Liver (tissue), 9 donors: ENCODE measurements around the gene PIM1. TPM values are rescaled to one million over a fixed set of nuclear protein-coding genes. Genes with fewer than 3 reads are reported as not detected.
A peak's percentile ranks its signal among the peaks of the same experiment; 100 is the strongest.

Experiments
- DNase-seq: peaks from one replicate; pipeline ENCODE4 v3.0.0-alpha.2; 2017; ENCODE audit warnings: low spot score
- H3K27ac ChIP-seq, 2 donors: one replicate each; pipeline ENCODE4 v1.7.0; 2013; ENCODE audit warnings: inconsistent platforms in 2 of 2, low read length in 2 of 2, control low read depth in 1 of 2, low read depth in 1 of 2, mild to moderate bottlenecking in 1 of 2
- H3K27me3 ChIP-seq, 4 donors: one replicate each; pipeline versions ENCODE4 v1.6.1 to v1.7.0; 2013; ENCODE audit warnings: low read length in 3 of 4, inconsistent platforms in 1 of 4, mild to moderate bottlenecking in 1 of 4, moderate library complexity in 1 of 4; ENCODE audit not compliant: control insufficient read depth in 4 of 4, insufficient read depth in 4 of 4
- H3K36me3 ChIP-seq, 4 donors: one replicate each; pipeline versions ENCODE4 v1.6.1 to v1.7.0; 2013; ENCODE audit warnings: low read length in 3 of 4, mild to moderate bottlenecking in 3 of 4, low read depth in 1 of 4, moderate library complexity in 1 of 4; ENCODE audit not compliant: control insufficient read depth in 4 of 4, insufficient read depth in 3 of 4
- H3K4me1 ChIP-seq, 4 donors: one replicate each; pipeline versions ENCODE4 v1.6.1 to v1.7.0; 2013; ENCODE audit warnings: low read length in 3 of 4, mild to moderate bottlenecking in 3 of 4, moderate library complexity in 1 of 4; ENCODE audit not compliant: control insufficient read depth in 4 of 4, insufficient read depth in 4 of 4
- H3K4me3 ChIP-seq, 3 donors: one replicate each; pipeline versions ENCODE4 v1.6.1 to v1.7.0; 2013; ENCODE audit warnings: low read length in 3 of 3, control low read depth in 1 of 3, low read depth in 1 of 3, mild to moderate bottlenecking in 1 of 3
- H3K9ac ChIP-seq, 2 donors: one replicate each; pipeline ENCODE4 v1.7.0; 2013; ENCODE audit warnings: low read length in 2 of 2, mild to moderate bottlenecking in 2 of 2, moderate library complexity in 2 of 2, control low read depth in 1 of 2, low read depth in 1 of 2
- H3K9me3 ChIP-seq, 4 donors: one replicate each; pipeline versions ENCODE4 v1.6.1 to v1.7.0; 2013; ENCODE audit warnings: low read length in 3 of 4; ENCODE audit not compliant: control insufficient read depth in 4 of 4
- EGR1 ChIP-seq, 2 donors: IDR thresholded peaks; 2 replicates each; pipeline ENCODE4 v1.6.1; 2016 to 2018; ENCODE audit warnings: antibody characterized with exemption in 2 of 2, low read depth in 2 of 2
- FOXA1 ChIP-seq: IDR thresholded peaks from 2 replicates; pipeline ENCODE4 v1.6.1; 2016; ENCODE audit warnings: antibody characterized with exemption
- FOXA2 ChIP-seq: IDR thresholded peaks from 2 replicates; pipeline ENCODE4 v1.6.1; 2016; ENCODE audit warnings: antibody characterized with exemption
- GABPA ChIP-seq, 2 donors: IDR thresholded peaks in 1 of 2; conservative IDR thresholded peaks in 1 of 2; 2 replicates each; pipeline ENCODE4 v1.6.1; 2016; ENCODE audit warnings: antibody characterized with exemption in 2 of 2, mild to moderate bottlenecking in 1 of 2, moderate library complexity in 1 of 2
- HNF4G ChIP-seq: IDR thresholded peaks from 2 replicates; pipeline ENCODE4 v1.6.1; 2016; ENCODE audit warnings: antibody characterized with exemption
- JUND ChIP-seq, 2 donors: IDR thresholded peaks; 2 replicates each; pipeline ENCODE4 v1.6.1; 2016; ENCODE audit warnings: antibody characterized with exemption in 2 of 2
- RAD21 ChIP-seq, 2 donors: IDR thresholded peaks; 2 replicates each; pipeline ENCODE4 v1.6.1; 2016; ENCODE audit warnings: antibody characterized with exemption in 2 of 2, mild to moderate bottlenecking in 2 of 2
- RXRA ChIP-seq, 2 donors: IDR thresholded peaks; 2 replicates each; pipeline ENCODE4 v1.6.1; 2017 to 2018; ENCODE audit warnings: antibody characterized with exemption in 2 of 2, mild to moderate bottlenecking in 1 of 2
- TAF1 ChIP-seq: conservative IDR thresholded peaks from 2 replicates; pipeline ENCODE4 v1.6.1; 2016; ENCODE audit warnings: antibody characterized with exemption, mild to moderate bottlenecking
- YY1 ChIP-seq: IDR thresholded peaks from 2 replicates; pipeline ENCODE4 v1.6.1; 2016; ENCODE audit warnings: antibody characterized with exemption, mild to moderate bottlenecking
- WGBS: extraction: QIAGEN DNeasy Blood & Tissue Kit; methylation state at CpG from one replicate; pipeline ENCODE4 v1.1.7; 2013; 5-methylcytosine and 5-hydroxymethylcytosine counted together
- polyA plus RNA-seq, 2 donors: library from polyadenylated mRNA; stranded (reverse) in 1 of 2; unstranded in 1 of 2; fragments of 200-250 nt in 1 of 2; fragments of >200 nt in 1 of 2; fragmentation: Nextera tagmentation in 1 of 2; extraction: Ambion mirVana in 1 of 2; gene quantifications; one replicate each; pipeline versions ENCODE4 v1.2.1 to v1.2.3, GENCODE V29; 2013 to 2015
- total RNA-seq, 2 donors: library from RNA; depleted of rRNA; stranded (reverse); fragments of >200 nt; gene quantifications; one replicate each; pipeline ENCODE4 v1.2.3, GENCODE V29; 2014
- TF ChIP-seq, protein P1 (sequence below): IDR thresholded peaks from 2 replicates; pipeline ENCODE4 v1.6.1; 2016; ENCODE audit warnings: antibody characterized with exemption
- TF ChIP-seq, protein P2 (sequence below): IDR thresholded peaks from 2 replicates; pipeline ENCODE4 v1.6.1; 2016; ENCODE audit warnings: antibody characterized with exemption
- TF ChIP-seq, protein P3 (sequence below): IDR thresholded peaks from 2 replicates; pipeline ENCODE4 v1.6.1; 2016; ENCODE audit warnings: antibody characterized with exemption, mild to moderate bottlenecking
- TF ChIP-seq, protein P4 (sequence below): fragments of 150-350 bp; IDR thresholded peaks from 2 replicates; pipeline ENCODE4 v1.5.1; 2017; ENCODE audit warnings: improper control_type of control experiment, low read depth, low read length; ENCODE audit not compliant: missing input control
- donor health status: healthy.
- donor health status: healthy.
- donor health status: healthy.
- donor health status: healthy.
- donor health status: healthy.

Gene PIM1
- total and polyA plus RNA-seq, 4 donors, result 5.5 to 141 (median 10.6) TPM

DNA sequence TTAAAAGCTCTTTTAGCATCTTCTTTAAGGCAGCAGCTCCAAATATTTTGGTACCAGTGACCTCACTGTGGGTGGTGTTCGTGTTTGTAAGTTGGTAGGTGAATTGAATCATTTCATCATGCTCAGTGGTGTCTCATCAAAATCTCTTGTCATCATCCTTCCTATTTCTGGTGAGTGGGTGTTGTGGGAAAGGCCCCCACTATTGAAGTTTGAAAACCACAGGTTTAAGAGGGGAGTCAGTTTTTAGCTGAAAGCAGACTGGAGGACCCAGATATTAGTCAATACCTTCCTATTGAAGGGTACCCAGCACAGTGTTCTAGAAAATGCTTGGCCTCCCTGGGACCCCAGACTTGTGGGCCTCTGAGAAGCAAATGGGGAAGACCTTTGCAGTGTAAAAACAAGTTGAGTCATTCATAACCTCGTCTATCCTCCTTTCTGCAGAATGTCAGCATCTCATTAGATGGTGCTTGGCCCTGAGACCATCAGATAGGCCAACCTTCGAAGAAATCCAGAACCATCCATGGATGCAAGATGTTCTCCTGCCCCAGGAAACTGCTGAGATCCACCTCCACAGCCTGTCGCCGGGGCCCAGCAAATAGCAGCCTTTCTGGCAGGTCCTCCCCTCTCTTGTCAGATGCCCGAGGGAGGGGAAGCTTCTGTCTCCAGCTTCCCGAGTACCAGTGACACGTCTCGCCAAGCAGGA lies 3.7 kb downstream of the PIM1 start:
- H3K4me3 ChIP-seq, result no peak overlapping the region
- TF ChIP-seq YY1 (no peak), FOXA2 (no peak), RAD21 (IDR thresholded peaks at IDR 0.05) (no peak), JUND (IDR thresholded peaks at IDR 0.05) (no peak), TAF1 (no peak), EGR1 (IDR thresholded peaks at IDR 0.05; ENCODE audit: low read depth in 2 of 2) (no peak), RXRA (IDR thresholded peaks at IDR 0.05) (no peak), GABPA (IDR thresholded peaks at IDR 0.05 in 1 of 2, conservative IDR thresholded peaks at IDR 0.05 in 1 of 2) (no peak), FOXA1 (no peak)
- TF ChIP-seq, protein P1, sequence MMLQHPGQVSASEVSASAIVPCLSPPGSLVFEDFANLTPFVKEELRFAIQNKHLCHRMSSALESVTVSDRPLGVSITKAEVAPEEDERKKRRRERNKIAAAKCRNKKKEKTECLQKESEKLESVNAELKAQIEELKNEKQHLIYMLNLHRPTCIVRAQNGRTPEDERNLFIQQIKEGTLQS, result no peak
- TF ChIP-seq, protein P2, sequence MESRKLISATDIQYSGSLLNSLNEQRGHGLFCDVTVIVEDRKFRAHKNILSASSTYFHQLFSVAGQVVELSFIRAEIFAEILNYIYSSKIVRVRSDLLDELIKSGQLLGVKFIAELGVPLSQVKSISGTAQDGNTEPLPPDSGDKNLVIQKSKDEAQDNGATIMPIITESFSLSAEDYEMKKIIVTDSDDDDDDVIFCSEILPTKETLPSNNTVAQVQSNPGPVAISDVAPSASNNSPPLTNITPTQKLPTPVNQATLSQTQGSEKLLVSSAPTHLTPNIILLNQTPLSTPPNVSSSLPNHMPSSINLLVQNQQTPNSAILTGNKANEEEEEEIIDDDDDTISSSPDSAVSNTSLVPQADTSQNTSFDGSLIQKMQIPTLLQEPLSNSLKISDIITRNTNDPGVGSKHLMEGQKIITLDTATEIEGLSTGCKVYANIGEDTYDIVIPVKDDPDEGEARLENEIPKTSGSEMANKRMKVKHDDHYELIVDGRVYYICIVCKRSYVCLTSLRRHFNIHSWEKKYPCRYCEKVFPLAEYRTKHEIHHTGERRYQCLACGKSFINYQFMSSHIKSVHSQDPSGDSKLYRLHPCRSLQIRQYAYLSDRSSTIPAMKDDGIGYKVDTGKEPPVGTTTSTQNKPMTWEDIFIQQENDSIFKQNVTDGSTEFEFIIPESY, result no peak
- TF ChIP-seq, protein P3, sequence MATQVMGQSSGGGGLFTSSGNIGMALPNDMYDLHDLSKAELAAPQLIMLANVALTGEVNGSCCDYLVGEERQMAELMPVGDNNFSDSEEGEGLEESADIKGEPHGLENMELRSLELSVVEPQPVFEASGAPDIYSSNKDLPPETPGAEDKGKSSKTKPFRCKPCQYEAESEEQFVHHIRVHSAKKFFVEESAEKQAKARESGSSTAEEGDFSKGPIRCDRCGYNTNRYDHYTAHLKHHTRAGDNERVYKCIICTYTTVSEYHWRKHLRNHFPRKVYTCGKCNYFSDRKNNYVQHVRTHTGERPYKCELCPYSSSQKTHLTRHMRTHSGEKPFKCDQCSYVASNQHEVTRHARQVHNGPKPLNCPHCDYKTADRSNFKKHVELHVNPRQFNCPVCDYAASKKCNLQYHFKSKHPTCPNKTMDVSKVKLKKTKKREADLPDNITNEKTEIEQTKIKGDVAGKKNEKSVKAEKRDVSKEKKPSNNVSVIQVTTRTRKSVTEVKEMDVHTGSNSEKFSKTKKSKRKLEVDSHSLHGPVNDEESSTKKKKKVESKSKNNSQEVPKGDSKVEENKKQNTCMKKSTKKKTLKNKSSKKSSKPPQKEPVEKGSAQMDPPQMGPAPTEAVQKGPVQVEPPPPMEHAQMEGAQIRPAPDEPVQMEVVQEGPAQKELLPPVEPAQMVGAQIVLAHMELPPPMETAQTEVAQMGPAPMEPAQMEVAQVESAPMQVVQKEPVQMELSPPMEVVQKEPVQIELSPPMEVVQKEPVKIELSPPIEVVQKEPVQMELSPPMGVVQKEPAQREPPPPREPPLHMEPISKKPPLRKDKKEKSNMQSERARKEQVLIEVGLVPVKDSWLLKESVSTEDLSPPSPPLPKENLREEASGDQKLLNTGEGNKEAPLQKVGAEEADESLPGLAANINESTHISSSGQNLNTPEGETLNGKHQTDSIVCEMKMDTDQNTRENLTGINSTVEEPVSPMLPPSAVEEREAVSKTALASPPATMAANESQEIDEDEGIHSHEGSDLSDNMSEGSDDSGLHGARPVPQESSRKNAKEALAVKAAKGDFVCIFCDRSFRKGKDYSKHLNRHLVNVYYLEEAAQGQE, result no peak
- TF ChIP-seq, protein P4, sequence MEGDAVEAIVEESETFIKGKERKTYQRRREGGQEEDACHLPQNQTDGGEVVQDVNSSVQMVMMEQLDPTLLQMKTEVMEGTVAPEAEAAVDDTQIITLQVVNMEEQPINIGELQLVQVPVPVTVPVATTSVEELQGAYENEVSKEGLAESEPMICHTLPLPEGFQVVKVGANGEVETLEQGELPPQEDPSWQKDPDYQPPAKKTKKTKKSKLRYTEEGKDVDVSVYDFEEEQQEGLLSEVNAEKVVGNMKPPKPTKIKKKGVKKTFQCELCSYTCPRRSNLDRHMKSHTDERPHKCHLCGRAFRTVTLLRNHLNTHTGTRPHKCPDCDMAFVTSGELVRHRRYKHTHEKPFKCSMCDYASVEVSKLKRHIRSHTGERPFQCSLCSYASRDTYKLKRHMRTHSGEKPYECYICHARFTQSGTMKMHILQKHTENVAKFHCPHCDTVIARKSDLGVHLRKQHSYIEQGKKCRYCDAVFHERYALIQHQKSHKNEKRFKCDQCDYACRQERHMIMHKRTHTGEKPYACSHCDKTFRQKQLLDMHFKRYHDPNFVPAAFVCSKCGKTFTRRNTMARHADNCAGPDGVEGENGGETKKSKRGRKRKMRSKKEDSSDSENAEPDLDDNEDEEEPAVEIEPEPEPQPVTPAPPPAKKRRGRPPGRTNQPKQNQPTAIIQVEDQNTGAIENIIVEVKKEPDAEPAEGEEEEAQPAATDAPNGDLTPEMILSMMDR, result no peak
- 80% methylated on average over 9 of the region's 9 CpGs for WGBS
- peak overlapping the region in 1 of 2 donors; percentile 51 for H3K9ac ChIP-seq
- DNase-seq, result no peak
- no peaks in the 10 kb centered on the region for H3K9me3 ChIP-seq
- H3K36me3 ChIP-seq, result peaks cover 18 to 31% (median 26%) of the 10 kb centered on the region in 4 donors
- peaks cover 3 to 17% (median 6%) of the 10 kb centered on the region in 4 donors for H3K4me1 ChIP-seq
- H3K27me3 ChIP-seq, result no peaks in the 10 kb centered on the region
- H3K27ac ChIP-seq, result no peak overlapping the region

DNA sequence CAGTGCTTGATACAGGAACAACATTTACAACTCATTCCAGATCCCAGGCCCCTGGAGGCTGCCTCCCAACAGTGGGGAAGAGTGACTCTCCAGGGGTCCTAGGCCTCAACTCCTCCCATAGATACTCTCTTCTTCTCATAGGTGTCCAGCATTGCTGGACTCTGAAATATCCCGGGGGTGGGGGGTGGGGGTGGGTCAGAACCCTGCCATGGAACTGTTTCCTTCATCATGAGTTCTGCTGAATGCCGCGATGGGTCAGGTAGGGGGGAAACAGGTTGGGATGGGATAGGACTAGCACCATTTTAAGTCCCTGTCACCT lies 4.2 kb downstream of the PIM1 start:
- WGBS, result 81% methylated on average over 3 of the region's 3 CpGs
- H3K9ac ChIP-seq, result no peak overlapping the region
- peaks cover 3 to 14% (median 4%) of the 10 kb centered on the region in 4 donors for H3K4me1 ChIP-seq
- H3K36me3 ChIP-seq, result peaks cover 18 to 31% (median 26%) of the 10 kb centered on the region in 4 donors
- no peaks in the 10 kb centered on the region for H3K27me3 ChIP-seq
- no peak for DNase-seq
- TF ChIP-seq RAD21 (IDR thresholded peaks at IDR 0.05) (no peak), FOXA2 (no peak), HNF4G (no peak), JUND (IDR thresholded peaks at IDR 0.05) (no peak), YY1 (no peak), GABPA (IDR thresholded peaks at IDR 0.05 in 1 of 2, conservative IDR thresholded peaks at IDR 0.05 in 1 of 2) (no peak)
- TF ChIP-seq, protein P3, result no peak
- TF ChIP-seq, protein P4, result no peak
- no peaks in the 10 kb centered on the region for H3K9me3 ChIP-seq
- H3K4me3 ChIP-seq, result no peak overlapping the region
- H3K27ac ChIP-seq, result no peak overlapping the region
